SH-SY5Y (cell line): ENCODE measurements around the gene PTPRR.

Source experiments
- GATA2 ChIP-seq: IDR thresholded peaks from 2 replicates; pipeline ENCODE4 v1.6.1; 2011; ENCODE audit warnings: mild to moderate bottlenecking, low read depth, low read length
- GATA3 ChIP-seq: IDR thresholded peaks from 2 replicates; pipeline ENCODE4 v1.6.1; 2011; ENCODE audit warnings: low read depth, mild to moderate bottlenecking, low read length, moderate library complexity

The PTPRR gene

DNA sequence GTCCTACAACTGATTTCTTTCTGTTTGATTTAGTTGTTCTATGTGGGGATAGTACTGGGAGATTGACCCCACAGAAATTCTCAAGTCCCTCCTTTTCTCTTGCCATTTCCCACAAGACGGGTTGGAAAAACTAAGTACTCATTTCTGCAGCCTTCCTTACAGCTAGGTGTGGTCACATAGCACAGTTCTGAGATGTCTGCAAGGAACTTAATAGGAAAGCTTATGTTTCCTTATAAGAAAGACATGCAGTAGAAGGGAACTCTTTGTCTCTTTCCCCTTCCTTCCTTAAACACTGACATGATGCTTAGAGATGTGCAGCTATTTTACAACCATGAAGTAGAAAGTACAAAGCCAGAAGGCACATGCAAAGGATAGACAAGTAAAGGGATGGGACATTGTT, 113.7 kb downstream of the PTPRR start:
- TF ChIP-seq GATA3 (no peak), GATA2 (no peak)

GRCh38 chr12:70806043-70806442, 114.5 kb downstream of the PTPRR start:
- TF ChIP-seq GATA3 (no peak), GATA2 (no peak)

- TF ChIP-seq GATA3 (no peak), GATA2 (no peak)
These were observed 122.3 kb downstream of the PTPRR start for GRCh38 chr12:70798016-70798783.

GRCh38 chr12:70796989-70797388, 123.5 kb downstream of the PTPRR start:
- TF ChIP-seq GATA3, result no peak
- TF ChIP-seq GATA2, result no peak

- TF ChIP-seq GATA3 (no peak), GATA2 (no peak)
These were observed 124.9 kb downstream of the PTPRR start for GRCh38 chr12:70795608-70796007.

DNA sequence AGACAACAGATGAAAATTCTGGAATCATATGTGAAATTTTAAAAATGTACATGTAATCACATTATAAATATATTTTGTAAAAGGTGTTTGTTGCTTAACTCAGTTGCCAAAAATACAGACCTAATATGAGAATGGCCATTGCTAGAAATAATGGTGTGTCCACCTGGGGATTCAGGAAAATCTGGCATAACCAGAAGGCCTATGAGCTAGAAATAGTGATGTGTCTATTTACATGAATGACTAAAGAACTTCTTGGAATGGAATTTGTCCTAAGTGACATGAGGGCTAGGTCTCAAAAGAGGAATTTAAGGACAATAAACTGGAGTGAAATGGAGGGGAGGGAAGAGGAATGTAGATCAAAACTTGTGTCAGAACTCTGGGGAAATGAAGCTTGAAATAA, 126.4 kb downstream of the PTPRR start:
- no peak for TF ChIP-seq GATA2
- no peak for TF ChIP-seq GATA3

DNA sequence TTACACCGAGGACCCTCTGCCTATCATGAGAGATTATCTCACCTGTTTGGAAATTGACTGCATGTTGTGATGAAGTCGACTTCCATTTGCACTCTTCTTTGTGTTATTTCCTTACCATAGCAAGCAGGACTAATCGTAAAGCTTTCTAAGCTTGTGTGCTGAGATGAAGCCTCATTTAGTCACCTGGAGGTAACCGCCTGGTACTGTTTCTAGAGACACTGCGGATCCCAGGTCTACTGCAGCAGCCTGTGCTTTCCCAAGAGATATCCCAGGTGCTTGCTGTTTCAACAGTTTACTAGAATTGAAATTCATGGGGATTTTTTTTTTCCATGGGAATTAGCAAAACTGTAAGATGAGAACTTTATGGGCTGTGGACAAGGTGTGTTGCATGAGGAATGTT, 131.8 kb downstream of the PTPRR start:
- TF ChIP-seq GATA3 (no peak), GATA2 (no peak)

- no peak for TF ChIP-seq GATA3
- TF ChIP-seq GATA2, result no peak
These were observed 132.9 kb downstream of the PTPRR start for GRCh38 chr12:70787612-70788011.

DNA sequence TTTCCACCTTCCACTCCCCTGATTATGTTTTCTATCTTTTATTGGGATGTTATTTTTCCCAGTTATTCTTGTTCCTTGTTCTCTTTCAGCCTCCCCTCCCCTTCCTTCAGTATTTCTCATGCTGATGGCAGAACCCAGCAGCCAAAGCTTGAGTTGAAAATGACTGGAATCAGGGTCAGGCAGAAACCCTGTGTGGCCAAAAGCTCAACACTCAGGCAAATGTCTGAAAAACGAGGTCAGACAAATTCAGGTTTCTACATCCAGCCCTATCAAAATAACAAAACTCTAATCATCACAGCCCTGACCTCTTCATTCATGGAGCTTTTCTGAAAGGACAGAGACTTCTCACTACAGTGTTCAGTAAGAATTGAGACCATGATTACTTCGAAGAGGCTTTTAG, 134.6 kb downstream of the PTPRR start:
- TF ChIP-seq GATA3 (no peak), GATA2 (no peak)

DNA sequence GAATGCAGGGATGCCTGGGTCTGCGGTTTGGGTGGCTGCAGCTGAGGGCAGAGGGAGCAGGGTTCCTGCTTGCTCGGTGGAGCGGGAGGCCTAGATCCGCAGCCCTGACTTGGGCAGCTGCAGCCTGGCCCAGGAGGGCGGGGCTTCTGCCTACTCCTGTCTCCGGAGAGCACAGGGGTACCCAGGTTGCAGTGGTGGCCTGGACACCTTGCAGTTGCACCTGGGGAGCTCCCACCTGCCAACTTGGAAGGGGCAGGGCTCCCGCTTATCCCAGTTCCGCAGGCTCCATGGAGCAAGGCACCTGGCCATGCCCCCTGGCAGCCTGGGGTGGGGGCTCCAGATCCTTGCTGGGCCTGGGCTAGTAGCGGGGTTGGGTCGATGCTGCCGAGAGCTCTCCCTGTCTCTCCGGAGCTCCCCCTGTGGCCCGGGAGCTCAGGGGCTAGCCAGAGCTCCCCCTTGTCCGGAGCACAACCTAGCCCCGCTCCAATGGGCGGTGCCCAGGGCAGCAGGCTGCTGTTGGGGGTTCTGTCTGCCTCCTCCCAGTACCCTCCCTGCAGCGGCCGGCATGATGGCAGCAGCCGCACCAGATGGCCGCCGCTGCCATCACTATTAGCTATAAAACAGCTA, 136.4 kb downstream of the PTPRR start:
- TF ChIP-seq GATA2 (no peak), GATA3 (no peak)

DNA sequence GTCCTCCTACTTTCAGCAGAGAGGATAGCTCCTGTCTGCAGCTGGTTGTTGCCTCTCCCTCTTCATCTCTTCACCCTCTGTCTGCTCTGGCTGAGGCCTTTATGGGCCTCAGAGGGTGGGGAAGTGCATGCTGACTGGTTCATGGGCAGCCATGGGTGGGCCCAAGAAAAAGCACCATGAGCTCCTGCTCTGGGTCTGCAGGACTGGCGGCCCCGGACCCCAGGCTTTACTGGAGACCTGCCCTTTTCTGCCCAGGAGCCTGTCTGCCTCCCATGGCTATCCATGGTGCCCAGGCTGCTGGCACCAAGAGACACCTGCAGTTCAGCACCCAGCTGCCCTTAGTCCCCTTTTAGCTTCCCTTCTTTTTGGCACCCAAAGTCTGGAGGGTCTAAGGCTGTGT, 137.1 kb downstream of the PTPRR start:
- no peak for TF ChIP-seq GATA2
- TF ChIP-seq GATA3, result no peak

GRCh38 chr12:70779250-70779649, 141.3 kb downstream of the PTPRR start:
- TF ChIP-seq GATA3, result no peak
- no peak for TF ChIP-seq GATA2

DNA sequence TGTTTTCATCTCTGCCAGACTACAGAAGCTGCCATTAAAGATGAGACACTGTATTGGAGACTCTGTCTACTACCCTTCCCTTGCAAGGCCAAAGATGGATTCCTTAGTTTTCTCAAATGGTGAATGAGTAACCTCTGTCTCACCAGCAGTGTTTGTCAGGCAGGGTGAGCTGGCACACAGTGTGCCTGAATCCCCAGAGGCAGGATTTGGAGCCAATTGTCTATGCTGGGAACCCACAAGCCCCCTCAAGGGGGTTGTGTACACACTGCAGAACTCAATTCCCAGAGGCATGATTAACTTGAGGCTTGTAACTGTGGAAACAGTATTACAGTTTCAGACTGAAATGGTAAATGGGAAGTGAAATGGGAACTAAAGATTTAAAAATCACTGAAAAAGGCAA, 146.5 kb downstream of the PTPRR start:
- no peak for TF ChIP-seq GATA2
- no peak for TF ChIP-seq GATA3

GRCh38 chr12:70772836-70773235, 147.7 kb downstream of the PTPRR start:
- TF ChIP-seq GATA2 (no peak), GATA3 (no peak)

GRCh38 chr12:70771581-70771980, 149.0 kb downstream of the PTPRR start:
- no peak for TF ChIP-seq GATA3
- no peak for TF ChIP-seq GATA2
